Measurements from ENCODE around the gene CACNA2D3. TPM values are rescaled to one million over a fixed set of nuclear protein-coding genes. Genes with fewer than 3 reads are reported as not detected.

CACNA2D3 gene
- total RNA-seq, 2 donors from 2014 or later = not detected

GRCh38 chr3:54528668-54529067 lies 406.3 kb downstream of the CACNA2D3 start:
- H3K36me3 Mint-ChIP-seq (ENCODE audit: low read depth) = no peaks in the 10 kb centered on the region
- peaks cover 4% of the 10 kb centered on the region for H3K27me3 Mint-ChIP-seq
- ATAC-seq (replicated peaks) = no peak
- no peak overlapping the region for H3K27ac Mint-ChIP-seq
- H3K4me3 Mint-ChIP-seq = no peak overlapping the region
- H3K9me3 Mint-ChIP-seq = peaks cover 10% of the 10 kb centered on the region
- no peaks in the 10 kb centered on the region for H3K4me1 Mint-ChIP-seq

GRCh38 chr3:54530091-54530490 lies 407.7 kb downstream of the CACNA2D3 start:
- Mint-ChIP-seq H3K36me3 (ENCODE audit: low read depth) (no peaks in the 10 kb centered on the region), H3K27me3 (peaks cover 4% of the 10 kb centered on the region), H3K27ac (no peak overlapping the region), H3K4me3 (no peak overlapping the region), H3K9me3 (peaks cover 10% of the 10 kb centered on the region), H3K4me1 (no peaks in the 10 kb centered on the region)
- no peak for ATAC-seq (replicated peaks)

DNA sequence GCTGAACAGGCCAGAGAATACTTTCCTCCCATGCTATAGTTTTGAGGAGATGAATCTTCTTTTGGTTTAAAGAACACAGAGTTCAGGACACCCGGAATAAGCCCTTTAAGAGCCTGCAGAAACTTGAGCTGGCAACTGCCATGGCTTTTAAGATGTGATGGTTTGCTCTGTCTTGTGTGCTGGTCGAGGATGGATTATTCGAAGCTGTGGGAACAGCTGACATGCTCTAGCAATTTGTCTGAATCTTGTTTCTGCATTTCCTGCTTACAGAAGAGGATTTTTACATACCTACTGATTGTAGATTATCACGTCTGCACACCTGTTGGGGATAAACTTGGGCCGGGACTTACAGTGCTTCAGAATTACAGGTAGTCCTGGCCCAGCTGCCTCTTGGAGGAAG lies 408.6 kb downstream of the CACNA2D3 start:
- peaks cover 4% of the 10 kb centered on the region for H3K27me3 Mint-ChIP-seq
- no peak overlapping the region for H3K4me3 Mint-ChIP-seq
- no peak overlapping the region for H3K27ac Mint-ChIP-seq
- no peak for ATAC-seq (replicated peaks)
- peaks cover 7% of the 10 kb centered on the region for H3K9me3 Mint-ChIP-seq
- H3K4me1 Mint-ChIP-seq = no peaks in the 10 kb centered on the region
- no peaks in the 10 kb centered on the region for H3K36me3 Mint-ChIP-seq (ENCODE audit: low read depth)

DNA sequence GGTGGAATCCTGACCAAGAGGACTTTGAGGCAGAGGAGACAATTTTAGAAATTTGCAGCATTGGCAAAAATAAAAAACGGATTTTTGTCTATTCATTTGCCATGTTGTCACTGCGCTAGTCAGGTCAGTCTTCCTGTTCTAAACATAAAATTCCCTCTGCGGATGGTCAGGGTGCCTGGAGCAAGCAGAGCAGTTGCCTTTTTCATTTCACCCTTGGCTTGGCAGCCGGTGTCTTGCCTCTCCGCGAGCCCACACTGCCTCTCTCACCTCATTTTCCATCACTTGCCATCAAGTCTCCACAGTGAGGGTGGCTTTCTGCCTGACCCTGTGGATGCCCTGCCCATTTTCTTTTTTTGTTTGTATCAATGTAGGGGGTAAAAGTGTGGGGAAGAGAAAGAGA lies 409.4 kb downstream of the CACNA2D3 start:
- no peak for ATAC-seq (replicated peaks)
- Mint-ChIP-seq H3K4me1 (no peaks in the 10 kb centered on the region), H3K36me3 (ENCODE audit: low read depth) (no peaks in the 10 kb centered on the region), H3K27me3 (peaks cover 4% of the 10 kb centered on the region), H3K9me3 (peaks cover 6% of the 10 kb centered on the region), H3K4me3 (no peak overlapping the region), H3K27ac (no peak overlapping the region)

- no peak for ATAC-seq (replicated peaks)
- Mint-ChIP-seq H3K27ac (no peak overlapping the region), H3K4me3 (no peak overlapping the region), H3K9me3 (peaks cover 3% of the 10 kb centered on the region), H3K36me3 (ENCODE audit: low read depth) (no peaks in the 10 kb centered on the region), H3K4me1 (no peaks in the 10 kb centered on the region), H3K27me3 (peaks cover 4% of the 10 kb centered on the region)
Observed at GRCh38 chr3:54533856-54534255, 411.5 kb downstream of the CACNA2D3 start.

DNA sequence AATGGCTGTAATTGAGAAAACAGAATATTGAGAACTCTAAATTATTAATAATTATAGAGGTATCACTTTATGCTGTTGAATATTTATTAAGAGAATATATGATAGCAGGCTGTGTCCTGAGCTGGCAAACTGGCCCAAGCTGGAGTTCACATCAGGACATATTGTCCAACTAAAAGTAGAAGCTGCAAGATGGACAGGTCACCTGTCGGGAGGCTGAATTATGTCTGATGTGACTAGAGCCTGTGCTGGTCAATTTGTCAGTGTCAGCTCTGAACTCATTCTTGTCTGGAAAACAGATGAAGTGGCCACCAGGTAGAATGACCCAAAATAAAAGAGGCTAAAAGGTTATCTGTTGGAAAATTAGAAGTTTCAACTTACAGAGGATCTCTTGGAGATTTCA lies 413.3 kb downstream of the CACNA2D3 start:
- H3K27ac Mint-ChIP-seq = no peak overlapping the region
- H3K36me3 Mint-ChIP-seq (ENCODE audit: low read depth) = no peaks in the 10 kb centered on the region
- ATAC-seq (replicated peaks) = no peak
- H3K27me3 Mint-ChIP-seq = peaks cover 4% of the 10 kb centered on the region
- peaks cover 3% of the 10 kb centered on the region for H3K9me3 Mint-ChIP-seq
- H3K4me1 Mint-ChIP-seq = no peaks in the 10 kb centered on the region
- no peak overlapping the region for H3K4me3 Mint-ChIP-seq

- Mint-ChIP-seq H3K36me3 (ENCODE audit: low read depth) (no peaks in the 10 kb centered on the region), H3K27ac (no peak overlapping the region), H3K4me3 (no peak overlapping the region), H3K4me1 (no peaks in the 10 kb centered on the region), H3K27me3 (peaks cover 4% of the 10 kb centered on the region), H3K9me3 (peaks cover 6% of the 10 kb centered on the region)
- no peak for ATAC-seq (replicated peaks)
Observed at GRCh38 chr3:54536450-54536849, 414.1 kb downstream of the CACNA2D3 start.

DNA sequence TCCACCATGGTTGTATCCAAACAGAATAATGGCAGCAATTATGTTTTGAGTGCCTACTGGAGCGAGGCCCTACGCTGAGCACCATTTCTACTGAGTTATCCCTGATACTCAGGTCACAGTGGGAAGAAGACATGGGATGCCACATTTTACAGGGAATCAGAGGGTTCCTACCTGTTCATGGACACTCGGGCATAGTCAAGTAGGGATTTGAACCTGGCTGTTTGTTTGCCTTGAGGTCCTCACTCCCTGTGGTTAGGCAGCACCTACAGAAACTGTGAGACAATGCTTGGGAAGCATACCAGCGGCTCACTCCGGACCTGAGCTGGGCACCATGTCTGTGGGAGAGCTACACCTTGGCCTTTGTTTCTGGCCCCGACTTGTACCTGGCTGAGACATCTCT lies 415.2 kb downstream of the CACNA2D3 start:
- H3K9me3 Mint-ChIP-seq = peaks cover 7% of the 10 kb centered on the region
- H3K4me3 Mint-ChIP-seq = no peak overlapping the region
- peaks cover 4% of the 10 kb centered on the region for H3K27me3 Mint-ChIP-seq
- no peak overlapping the region for H3K27ac Mint-ChIP-seq
- H3K36me3 Mint-ChIP-seq (ENCODE audit: low read depth) = no peaks in the 10 kb centered on the region
- no peak for ATAC-seq (replicated peaks)
- no peaks in the 10 kb centered on the region for H3K4me1 Mint-ChIP-seq

GRCh38 chr3:54538346-54538745 lies 416.0 kb downstream of the CACNA2D3 start:
- H3K4me1 Mint-ChIP-seq = no peaks in the 10 kb centered on the region
- no peak overlapping the region for H3K4me3 Mint-ChIP-seq
- no peak overlapping the region for H3K27ac Mint-ChIP-seq
- no peaks in the 10 kb centered on the region for H3K27me3 Mint-ChIP-seq
- H3K9me3 Mint-ChIP-seq = peaks cover 7% of the 10 kb centered on the region
- no peak for ATAC-seq (replicated peaks)
- H3K36me3 Mint-ChIP-seq (ENCODE audit: low read depth) = no peaks in the 10 kb centered on the region

- Mint-ChIP-seq H3K4me1 (no peaks in the 10 kb centered on the region), H3K27me3 (no peaks in the 10 kb centered on the region), H3K4me3 (no peak overlapping the region), H3K27ac (no peak overlapping the region), H3K36me3 (ENCODE audit: low read depth) (no peaks in the 10 kb centered on the region), H3K9me3 (peaks cover 4% of the 10 kb centered on the region)
- no peak for ATAC-seq (replicated peaks)
Observed at GRCh38 chr3:54541369-54541768, 419.0 kb downstream of the CACNA2D3 start.

DNA sequence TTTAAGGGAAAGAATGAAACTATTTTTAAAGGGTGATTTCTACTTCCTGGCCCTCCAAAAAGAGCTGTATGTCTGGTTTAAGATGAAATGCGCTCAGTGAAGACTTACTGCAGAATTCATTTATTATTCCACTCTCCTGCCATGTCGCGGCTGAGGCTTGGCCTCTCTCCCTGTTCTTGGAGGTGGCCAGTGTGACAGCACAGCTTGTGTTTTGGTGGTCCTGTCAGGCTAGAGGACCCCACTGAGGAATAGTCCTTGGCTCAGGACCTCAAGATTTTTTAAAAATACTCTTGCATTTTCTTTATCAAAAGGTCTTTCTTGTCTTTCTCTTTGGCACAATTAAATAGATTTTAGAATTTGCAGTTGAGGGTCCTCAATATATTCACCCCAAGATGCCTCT lies 421.1 kb downstream of the CACNA2D3 start:
- no peak overlapping the region for H3K4me3 Mint-ChIP-seq
- ATAC-seq (replicated peaks) = no peak
- H3K4me1 Mint-ChIP-seq = no peaks in the 10 kb centered on the region
- H3K36me3 Mint-ChIP-seq (ENCODE audit: low read depth) = no peaks in the 10 kb centered on the region
- no peak overlapping the region for H3K27ac Mint-ChIP-seq
- peaks cover 1% of the 10 kb centered on the region for H3K27me3 Mint-ChIP-seq
- H3K9me3 Mint-ChIP-seq = peaks cover 6% of the 10 kb centered on the region

DNA sequence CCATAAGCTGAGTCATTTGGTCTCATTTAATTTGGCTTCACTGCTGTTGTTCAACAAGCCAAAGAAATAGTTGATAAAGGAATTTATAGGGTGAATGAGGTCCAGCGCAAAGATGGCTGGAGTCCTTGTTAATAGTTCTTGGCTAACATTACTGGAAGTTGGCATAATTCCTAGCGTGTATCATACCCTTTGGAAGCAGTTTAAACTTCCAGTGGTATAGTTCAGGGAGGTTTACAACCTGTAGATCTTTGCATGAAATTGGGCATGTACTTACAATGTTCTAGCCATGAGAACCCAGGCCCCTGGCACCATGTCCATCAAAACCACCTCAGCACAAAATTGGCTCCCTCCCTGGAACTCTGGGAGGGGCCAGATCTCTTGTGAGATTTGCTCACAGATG lies 424.7 kb downstream of the CACNA2D3 start:
- Mint-ChIP-seq H3K4me3 (no peak overlapping the region), H3K9me3 (peaks cover 7% of the 10 kb centered on the region), H3K27ac (no peak overlapping the region), H3K27me3 (peaks cover 6% of the 10 kb centered on the region), H3K36me3 (ENCODE audit: low read depth) (no peaks in the 10 kb centered on the region), H3K4me1 (no peaks in the 10 kb centered on the region)
- no peak for ATAC-seq (replicated peaks)

GRCh38 chr3:54547846-54548245 lies 425.5 kb downstream of the CACNA2D3 start:
- no peaks in the 10 kb centered on the region for H3K36me3 Mint-ChIP-seq (ENCODE audit: low read depth)
- no peaks in the 10 kb centered on the region for H3K4me1 Mint-ChIP-seq
- H3K27ac Mint-ChIP-seq = no peak overlapping the region
- peaks cover 7% of the 10 kb centered on the region for H3K9me3 Mint-ChIP-seq
- ATAC-seq (replicated peaks) = no peak
- no peak overlapping the region for H3K4me3 Mint-ChIP-seq
- H3K27me3 Mint-ChIP-seq = peaks cover 6% of the 10 kb centered on the region

DNA sequence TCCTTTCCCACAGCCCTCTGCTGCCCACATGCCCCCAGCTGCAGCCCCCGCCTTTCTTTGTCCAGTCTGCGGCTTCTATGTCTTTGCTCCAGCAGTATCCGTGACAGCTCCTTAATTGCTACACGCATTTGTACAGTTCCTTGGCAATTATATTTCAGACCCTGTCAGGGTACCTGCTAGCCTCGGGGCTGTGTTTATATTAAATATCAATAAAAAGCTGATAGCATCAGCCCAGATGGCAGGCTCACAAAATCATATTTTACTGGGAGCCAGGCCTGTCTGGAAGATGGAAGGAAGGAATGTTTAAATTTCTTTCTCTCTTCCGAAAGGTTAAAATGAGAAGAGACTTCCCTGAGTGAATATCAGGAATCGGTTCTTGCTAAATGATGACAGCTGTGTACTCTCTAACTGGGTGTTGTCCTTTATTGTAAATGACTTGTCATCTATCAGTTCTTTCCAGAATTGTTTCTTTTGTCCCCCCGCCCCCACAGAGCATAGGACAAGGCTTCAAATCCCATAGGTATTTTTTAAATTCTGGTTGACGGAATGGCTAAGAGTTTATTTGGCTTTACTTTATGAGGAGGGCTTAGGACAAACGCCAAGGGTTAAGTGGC lies 427.4 kb downstream of the CACNA2D3 start:
- Mint-ChIP-seq H3K4me1 (no peaks in the 10 kb centered on the region), H3K36me3 (ENCODE audit: low read depth) (no peaks in the 10 kb centered on the region), H3K27ac (no peak overlapping the region), H3K27me3 (peaks cover 6% of the 10 kb centered on the region), H3K9me3 (peaks cover 12% of the 10 kb centered on the region), H3K4me3 (no peak overlapping the region)
- ATAC-seq (replicated peaks) = no peak

DNA sequence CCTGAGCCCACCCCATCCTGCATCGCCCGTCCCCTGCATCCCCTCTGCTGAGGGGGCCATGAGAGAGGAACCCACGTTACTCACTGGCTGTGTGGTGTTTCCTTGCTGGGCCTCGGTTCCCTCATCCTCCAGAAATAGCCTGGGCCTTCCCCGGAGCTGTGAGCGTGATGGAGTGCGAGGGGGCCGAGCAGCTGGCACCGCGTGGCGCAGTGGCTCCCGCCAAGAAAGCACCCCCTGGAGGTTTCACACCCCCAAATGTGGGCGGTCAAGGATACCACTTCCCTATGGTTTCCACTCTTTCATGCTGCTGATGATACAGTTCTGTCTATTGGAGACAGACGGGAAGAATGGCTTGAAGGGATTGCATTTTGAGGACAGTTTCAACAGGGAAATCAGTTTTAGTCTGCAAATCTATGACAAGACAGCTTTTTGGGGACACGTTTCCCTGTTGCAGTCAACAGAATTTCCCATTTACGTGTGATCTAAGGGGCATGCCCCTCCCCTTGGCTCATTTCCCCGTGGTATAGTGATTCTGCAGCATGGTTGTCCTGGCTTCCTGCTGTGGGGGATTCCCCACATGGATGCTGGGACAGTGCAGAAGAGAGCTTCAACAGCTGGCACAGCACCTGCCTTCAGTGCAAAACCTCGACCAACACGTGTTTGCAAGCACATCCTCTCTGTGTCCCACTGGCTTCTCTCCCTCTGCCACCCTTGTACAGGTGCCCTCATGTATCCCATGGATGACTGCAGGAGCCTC lies 428.0 kb downstream of the CACNA2D3 start:
- H3K9me3 Mint-ChIP-seq = peaks cover 12% of the 10 kb centered on the region
- H3K27me3 Mint-ChIP-seq = peaks cover 6% of the 10 kb centered on the region
- H3K36me3 Mint-ChIP-seq (ENCODE audit: low read depth) = no peaks in the 10 kb centered on the region
- no peak overlapping the region for H3K4me3 Mint-ChIP-seq
- no peak for ATAC-seq (replicated peaks)
- no peaks in the 10 kb centered on the region for H3K4me1 Mint-ChIP-seq
- no peak overlapping the region for H3K27ac Mint-ChIP-seq

Measured in activated T-helper 17 cell treated with anti-CD3 and anti-CD28 coated beads, Interleukin-2, amount 50 U/mL, for 72 hours (primary cell).